Sigmoid colon (tissue), 7 donors: Measurements from ENCODE around the gene KIF26A. TPM values are rescaled to one million over a fixed set of nuclear protein-coding genes. Genes with fewer than 3 reads are reported as not detected.

Experiments
- DNase-seq: peaks from one replicate; pipeline ENCODE4 v3.0.0-alpha.2; 2019
- H3K27ac ChIP-seq, 4 donors: fragments of 200-600 bp; sonication (generic); one replicate each; pipeline ENCODE4 v1.5.1; 2016 to 2019; ENCODE audit warnings: mild to moderate bottlenecking in 1 of 4
- H3K27me3 ChIP-seq, 3 donors: fragments of 200-600 bp; sonication (generic); one replicate each; pipeline ENCODE4 v1.5.1; 2019; ENCODE audit warnings: mild to moderate bottlenecking in 1 of 3
- H3K36me3 ChIP-seq, 4 donors: fragments of 200-600 bp; sonication (generic); one replicate each; pipeline ENCODE4 v1.5.1; 2016 to 2019
- H3K4me1 ChIP-seq, 4 donors: fragments of 200-600 bp; sonication (generic); one replicate each; pipeline ENCODE4 v1.5.1; 2017 to 2019
- H3K4me3 ChIP-seq, 4 donors: fragments of 200-600 bp; sonication (generic); one replicate each; pipeline ENCODE4 v1.5.1; 2017 to 2019; ENCODE audit warnings: mild to moderate bottlenecking in 2 of 4, moderate library complexity in 1 of 4
- H3K9me3 ChIP-seq, 4 donors: fragments of 200-600 bp in 3 of 4; sonication (generic) in 3 of 4; one replicate each; pipeline versions ENCODE4 v1.5.1 to v1.6.1; 2013 to 2019
- EP300 ChIP-seq, 4 donors: sonication (generic); formaldehyde crosslinking; IDR thresholded peaks; one replicate each; pipeline ENCODE4 v1.6.1; 2017; ENCODE audit warnings: antibody characterized with exemption in 4 of 4
- POLR2A ChIP-seq, 2 donors: fragments of 450-650 bp; IDR thresholded peaks; one replicate each; pipeline ENCODE4 v1.6.1; 2016; ENCODE audit warnings: antibody characterized with exemption in 2 of 2, mild to moderate bottlenecking in 2 of 2, moderate library complexity in 2 of 2
- POLR2AphosphoS5 ChIP-seq, 4 donors: sonication (generic); formaldehyde crosslinking; IDR thresholded peaks; one replicate each; pipeline ENCODE4 v1.6.1; 2017; ENCODE audit warnings: antibody characterized with exemption in 4 of 4
- WGBS, 2 donors: extraction: QIAGEN DNeasy Blood & Tissue Kit; methylation state at CpG; one replicate each; pipeline ENCODE4 v1.1.7; 2013; 5-methylcytosine and 5-hydroxymethylcytosine counted together
- intact Hi-C: fragments of 100-400 bp; cut with DNase I; formaldehyde crosslinking; loops from one replicate; pipeline ENCODE4 v1.15.1; 2023
- polyA plus RNA-seq, 3 donors: library from polyadenylated mRNA; stranded (reverse); fragments of 200-250 nt; gene quantifications; one replicate each; pipeline ENCODE4 v1.2.3, GENCODE V29; 2013
- total RNA-seq, 4 donors: library from RNA; depleted of rRNA; stranded (reverse); fragments of >200 nt; gene quantifications; one replicate each; pipeline ENCODE4 v1.1.0, GENCODE V29; 2016
- TF ChIP-seq, protein P1 (sequence below), 4 experiments: fragments of 450-650 bp in 3 of 4; fragments of 200-600 bp in 1 of 4; IDR thresholded peaks; one replicate each; pipeline ENCODE4 v1.5.1; 2016 to 2019; ENCODE audit warnings: antibody characterized with exemption in 4 of 4, mild to moderate bottlenecking in 3 of 4, moderate library complexity in 2 of 4
- donor health status: healthy with polysubstance abuse.
- donor health status: Bipolar disorder and iron deficiency.
- donor health status: healthy.

KIF26A gene
- total and polyA plus RNA-seq, 7 donors = 0.60 to 4.2 (median 2.1) TPM

DNA sequence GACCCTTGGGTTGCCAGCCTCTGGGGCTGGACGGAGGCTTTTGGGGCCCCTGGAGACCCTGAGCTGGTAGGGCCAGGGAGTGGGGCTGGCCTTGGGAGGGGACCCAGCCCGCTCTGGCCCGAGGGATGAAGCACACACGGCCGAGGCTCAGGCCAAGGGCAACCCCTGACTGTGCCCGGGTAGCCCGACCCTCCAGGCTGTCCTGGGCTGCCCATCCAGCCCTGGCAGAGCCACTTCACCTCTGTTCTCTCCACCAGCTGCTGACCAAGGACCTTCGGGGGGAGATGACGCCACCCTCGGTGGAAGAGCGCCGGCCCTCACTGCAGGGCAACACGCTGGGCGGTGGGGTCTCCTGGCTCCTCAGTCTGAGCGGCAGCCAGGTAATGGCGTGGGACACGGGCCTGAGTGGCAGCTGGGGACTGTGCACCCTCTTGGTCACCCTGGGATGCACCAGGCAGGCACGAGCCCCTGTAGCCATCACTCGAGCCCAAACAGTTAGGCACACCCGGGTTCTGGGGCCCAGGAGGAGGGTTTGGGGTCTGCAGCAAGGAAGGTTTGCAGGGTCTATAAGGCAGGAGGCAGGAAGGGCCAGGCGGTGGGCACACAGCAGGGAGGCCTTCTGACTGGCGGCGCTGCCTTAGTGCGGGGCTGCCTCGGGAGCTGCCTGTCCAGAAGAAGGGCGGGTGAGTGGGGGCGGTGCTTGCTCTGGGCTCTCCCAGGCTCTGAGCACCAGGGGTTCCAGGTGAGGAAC lies 33.1 kb upstream of the KIF26A start:
- TF ChIP-seq POLR2A (IDR thresholded peaks at IDR 0.05) (no peak), EP300 (IDR thresholded peaks at IDR 0.05) (no peak)
- TF ChIP-seq, protein P1, sequence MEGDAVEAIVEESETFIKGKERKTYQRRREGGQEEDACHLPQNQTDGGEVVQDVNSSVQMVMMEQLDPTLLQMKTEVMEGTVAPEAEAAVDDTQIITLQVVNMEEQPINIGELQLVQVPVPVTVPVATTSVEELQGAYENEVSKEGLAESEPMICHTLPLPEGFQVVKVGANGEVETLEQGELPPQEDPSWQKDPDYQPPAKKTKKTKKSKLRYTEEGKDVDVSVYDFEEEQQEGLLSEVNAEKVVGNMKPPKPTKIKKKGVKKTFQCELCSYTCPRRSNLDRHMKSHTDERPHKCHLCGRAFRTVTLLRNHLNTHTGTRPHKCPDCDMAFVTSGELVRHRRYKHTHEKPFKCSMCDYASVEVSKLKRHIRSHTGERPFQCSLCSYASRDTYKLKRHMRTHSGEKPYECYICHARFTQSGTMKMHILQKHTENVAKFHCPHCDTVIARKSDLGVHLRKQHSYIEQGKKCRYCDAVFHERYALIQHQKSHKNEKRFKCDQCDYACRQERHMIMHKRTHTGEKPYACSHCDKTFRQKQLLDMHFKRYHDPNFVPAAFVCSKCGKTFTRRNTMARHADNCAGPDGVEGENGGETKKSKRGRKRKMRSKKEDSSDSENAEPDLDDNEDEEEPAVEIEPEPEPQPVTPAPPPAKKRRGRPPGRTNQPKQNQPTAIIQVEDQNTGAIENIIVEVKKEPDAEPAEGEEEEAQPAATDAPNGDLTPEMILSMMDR (IDR thresholded peaks at IDR 0.05) = no peak
- intact Hi-C loops = no loop called here
- H3K27ac ChIP-seq = no peak overlapping the region
- peak; percentile 54 for DNase-seq
- H3K4me1 ChIP-seq = no peaks in the 10 kb centered on the region
- no peaks in the 10 kb centered on the region for H3K27me3 ChIP-seq
- no peaks in the 10 kb centered on the region for H3K36me3 ChIP-seq
- no peak overlapping the region for H3K4me3 ChIP-seq
- no peaks in the 10 kb centered on the region for H3K9me3 ChIP-seq
- 58 to 81% methylated on average over 27 of the region's 27 CpGs for WGBS, 2 donors

DNA sequence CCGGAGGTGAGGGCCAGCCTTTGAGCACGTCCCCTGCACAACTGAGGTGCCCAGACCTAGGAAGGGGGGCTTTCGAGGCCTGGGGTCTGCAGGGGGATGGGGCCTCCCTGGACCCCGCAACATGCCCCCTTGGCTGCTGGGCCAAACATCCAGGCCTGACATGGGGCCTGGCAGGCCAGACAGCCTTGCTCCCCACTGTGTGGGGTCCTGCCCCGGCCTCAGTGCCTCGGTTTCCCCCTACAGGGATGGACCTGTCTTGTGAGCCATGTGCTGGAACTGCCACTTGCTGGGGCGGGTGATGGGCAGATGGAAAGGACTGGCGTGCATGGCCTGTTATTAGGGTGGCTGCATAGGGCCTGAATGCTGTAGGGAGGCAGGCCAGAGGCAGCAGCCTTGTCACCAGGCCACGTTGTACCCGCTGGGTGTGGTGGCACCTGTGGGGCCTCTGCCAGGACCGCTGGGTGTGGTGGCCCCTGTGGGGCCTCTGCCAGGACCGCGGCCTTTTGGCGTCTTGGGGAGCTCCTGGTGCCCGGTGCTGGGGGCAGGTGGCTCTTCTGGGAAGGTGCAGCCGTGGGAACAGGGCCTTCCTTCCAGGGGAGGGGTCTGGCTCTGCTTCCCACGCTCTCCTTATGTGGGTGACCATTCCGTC lies 32.4 kb upstream of the KIF26A start:
- no peak overlapping the region for H3K4me3 ChIP-seq
- WGBS, 2 donors = 28 to 70% methylated on average over 18 of the region's 18 CpGs

DNA sequence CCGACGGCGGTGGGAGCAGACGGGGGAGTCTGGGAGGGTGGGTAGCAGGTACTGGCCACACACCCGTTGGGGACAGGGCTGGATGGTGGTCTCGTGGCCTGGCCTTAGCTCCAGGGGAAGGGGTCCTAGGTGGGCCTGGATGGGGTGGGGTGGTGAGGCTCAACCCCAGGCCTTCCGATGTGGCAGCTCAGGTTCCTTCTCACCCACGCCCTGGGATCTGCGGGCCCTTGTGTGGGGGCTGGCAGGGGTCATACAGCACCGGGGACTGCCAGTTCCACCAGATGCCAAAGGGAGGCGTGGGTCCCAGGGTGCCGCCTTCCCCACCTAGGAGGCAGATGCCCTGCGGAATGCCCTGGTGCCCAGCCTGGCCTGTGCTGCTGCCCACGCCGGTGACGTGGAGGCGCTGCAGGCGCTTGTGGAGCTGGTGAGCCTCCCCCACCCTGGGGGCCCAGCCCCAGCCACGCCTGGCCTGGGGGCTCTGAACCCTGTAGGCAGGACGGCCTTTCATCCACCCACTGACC lies 31.9 kb upstream of the KIF26A start:
- WGBS, 2 donors = 48 to 84% methylated on average over 20 of the region's 20 CpGs

More for the DNA sequence above, 32.4 kb upstream of the KIF26A start:
- TF ChIP-seq POLR2A (IDR thresholded peaks at IDR 0.05) = no peak
- TF ChIP-seq POLR2AphosphoS5 (IDR thresholded peaks at IDR 0.05) = no peak
- TF ChIP-seq, protein P1 (IDR thresholded peaks at IDR 0.05) = no peak
- no peak for TF ChIP-seq EP300 (IDR thresholded peaks at IDR 0.05)
- Histone ChIP-seq H3K4me1 (no peaks in the 10 kb centered on the region), H3K27me3 (no peaks in the 10 kb centered on the region), H3K36me3 (no peaks in the 10 kb centered on the region), H3K9me3 (no peaks in the 10 kb centered on the region), H3K27ac (no peak overlapping the region)
- DNase-seq = peak; percentile 61
- intact Hi-C loops = no loop called here

DNA sequence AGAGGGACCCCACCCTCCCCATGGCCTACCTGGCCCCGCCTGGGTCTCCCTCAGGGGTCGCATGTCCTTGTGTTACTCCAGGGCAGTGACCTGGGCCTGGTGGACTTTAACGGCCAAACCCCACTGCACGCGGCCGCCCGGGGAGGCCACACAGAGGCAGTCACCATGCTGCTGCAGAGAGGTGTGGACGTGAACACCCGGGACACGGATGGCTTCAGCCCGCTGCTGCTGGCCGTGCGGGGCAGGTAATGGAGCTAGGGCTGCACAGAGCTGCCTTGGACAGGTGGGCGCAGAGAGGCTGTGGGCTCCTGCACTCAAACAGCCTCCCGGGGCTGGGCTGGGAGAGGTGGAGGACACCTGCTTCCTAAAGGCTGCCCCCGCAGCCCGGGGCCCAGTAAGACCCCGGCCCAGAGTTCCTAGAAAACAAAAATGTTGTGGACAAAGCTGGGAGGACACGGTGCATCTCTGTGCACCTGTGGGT lies 31.2 kb upstream of the KIF26A start:
- H3K4me3 ChIP-seq = no peak overlapping the region
- no peaks in the 10 kb centered on the region for H3K4me1 ChIP-seq
- TF ChIP-seq EP300 (IDR thresholded peaks at IDR 0.05) (no peak), POLR2AphosphoS5 (IDR thresholded peaks at IDR 0.05) (no peak), POLR2A (IDR thresholded peaks at IDR 0.05) (no peak)
- TF ChIP-seq, protein P1 (IDR thresholded peaks at IDR 0.05) = no peak
- no peaks in the 10 kb centered on the region for H3K9me3 ChIP-seq
- DNase-seq = no peak
- no peaks in the 10 kb centered on the region for H3K36me3 ChIP-seq
- H3K27me3 ChIP-seq = no peaks in the 10 kb centered on the region
- intact Hi-C loops = no loop called here
- no peak overlapping the region for H3K27ac ChIP-seq
- WGBS, 2 donors = 66 to 83% methylated on average over 19 of the region's 19 CpGs

More for the DNA sequence above, 31.9 kb upstream of the KIF26A start:
- no peak for DNase-seq
- intact Hi-C loops = no loop called here
- no peak for TF ChIP-seq POLR2A (IDR thresholded peaks at IDR 0.05)
- TF ChIP-seq POLR2AphosphoS5 (IDR thresholded peaks at IDR 0.05) = no peak
- no peak for TF ChIP-seq EP300 (IDR thresholded peaks at IDR 0.05)
- TF ChIP-seq, protein P1 (IDR thresholded peaks at IDR 0.05) = no peak
- no peak overlapping the region for H3K27ac ChIP-seq
- H3K27me3 ChIP-seq = no peaks in the 10 kb centered on the region
- no peaks in the 10 kb centered on the region for H3K36me3 ChIP-seq
- no peak overlapping the region for H3K4me3 ChIP-seq
- H3K4me1 ChIP-seq = no peaks in the 10 kb centered on the region
- no peaks in the 10 kb centered on the region for H3K9me3 ChIP-seq
